C4-2B (cell line): ENCODE measurements around the gene NCOR2.

Experiments
- CTCF ChIP-seq: fragments of 450-650 bp; conservative IDR thresholded peaks from 2 replicates; pipeline ENCODE4 v1.5.1; 2017; ENCODE audit warnings: mild to moderate bottlenecking
- ZFX ChIP-seq: fragments of 450-650 bp; IDR thresholded peaks from 2 replicates; pipeline ENCODE4 v1.6.1; 2017

- no peak for TF ChIP-seq CTCF
- TF ChIP-seq ZFX: no peak
Observed at GRCh38 chr12:124593851-124594401, 26.5 kb upstream of the NCOR2 start.
